Panc1 (cell line): ENCODE measurements around the gene E2F1.

Source experiments
- SIN3A ChIP-seq: IDR thresholded peaks from 2 replicates; pipeline ENCODE4 v1.6.1; 2012; ENCODE audit warnings: low read depth, mild to moderate bottlenecking, low read length, moderate library complexity, borderline replicate concordance; ENCODE audit not compliant: insufficient read depth
- TF ChIP-seq, protein P1 (sequence below): fragments of 450-650 bp; IDR thresholded peaks from 2 replicates; pipeline ENCODE4 v1.5.1; 2017; ENCODE audit warnings: mild to moderate bottlenecking

DNA sequence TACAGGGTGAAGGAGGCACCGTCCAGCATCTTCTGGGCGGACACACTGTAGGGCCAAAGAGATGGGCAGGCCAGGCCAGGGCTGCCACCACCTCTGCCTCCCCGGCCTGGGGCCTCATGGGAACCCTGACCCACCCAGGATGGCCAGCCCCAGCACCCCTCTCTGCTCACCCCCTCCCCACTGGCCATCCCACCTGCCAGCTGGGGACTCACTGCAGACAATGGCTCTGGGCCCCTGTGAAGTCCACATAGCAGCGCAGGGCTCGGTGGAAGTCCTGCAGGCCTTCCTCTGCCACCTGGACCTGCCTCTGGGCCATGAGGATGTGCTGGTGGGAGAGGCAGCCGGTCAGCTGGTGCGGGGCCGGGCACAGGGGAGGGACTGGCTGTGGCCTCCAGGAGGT lies 27.7 kb downstream of the E2F1 start:
- TF ChIP-seq, protein P1, sequence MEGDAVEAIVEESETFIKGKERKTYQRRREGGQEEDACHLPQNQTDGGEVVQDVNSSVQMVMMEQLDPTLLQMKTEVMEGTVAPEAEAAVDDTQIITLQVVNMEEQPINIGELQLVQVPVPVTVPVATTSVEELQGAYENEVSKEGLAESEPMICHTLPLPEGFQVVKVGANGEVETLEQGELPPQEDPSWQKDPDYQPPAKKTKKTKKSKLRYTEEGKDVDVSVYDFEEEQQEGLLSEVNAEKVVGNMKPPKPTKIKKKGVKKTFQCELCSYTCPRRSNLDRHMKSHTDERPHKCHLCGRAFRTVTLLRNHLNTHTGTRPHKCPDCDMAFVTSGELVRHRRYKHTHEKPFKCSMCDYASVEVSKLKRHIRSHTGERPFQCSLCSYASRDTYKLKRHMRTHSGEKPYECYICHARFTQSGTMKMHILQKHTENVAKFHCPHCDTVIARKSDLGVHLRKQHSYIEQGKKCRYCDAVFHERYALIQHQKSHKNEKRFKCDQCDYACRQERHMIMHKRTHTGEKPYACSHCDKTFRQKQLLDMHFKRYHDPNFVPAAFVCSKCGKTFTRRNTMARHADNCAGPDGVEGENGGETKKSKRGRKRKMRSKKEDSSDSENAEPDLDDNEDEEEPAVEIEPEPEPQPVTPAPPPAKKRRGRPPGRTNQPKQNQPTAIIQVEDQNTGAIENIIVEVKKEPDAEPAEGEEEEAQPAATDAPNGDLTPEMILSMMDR: no peak
- TF ChIP-seq SIN3A: no peak
